T1000 (cell line): ENCODE data around the gene SENP1.
"Not testable (repeated sequence)": the region's sequence is repeated elsewhere in the genome, so short reads cannot be mapped to it uniquely, and the experiment has no call there.

Experiments
- DNase-seq: peaks from one replicate; lab custom pipeline; 2025; ENCODE audit warnings: mixed read lengths; lab: John Stamatoyannopoulos, UW

Gene SENP1

GRCh38 chr12:48105867-48106680 is at the start of gene SENP1:
SENP1 (minus strand) TSS chr12:48106079; CDS start chr12:48101472, 4,607 bp downstream.
- DNase-seq = peak; percentile 87

GRCh38 chr12:48151103-48151771 is 45.4 kb upstream of the SENP1 start:
- no peak for DNase-seq

GRCh38 chr12:48145981-48146380 is 40.1 kb upstream of the SENP1 start:
- no peak for DNase-seq

- DNase-seq = no peak
These were observed 38.0 kb upstream of the SENP1 start for GRCh38 chr12:48143898-48144297.

- DNase-seq = no peak
These were observed 37.2 kb upstream of the SENP1 start for GRCh38 chr12:48142818-48143674.

GRCh38 chr12:48135027-48135426 is 29.1 kb upstream of the SENP1 start:
- DNase-seq = no peak

- DNase-seq = no peak
These were observed 26.9 kb upstream of the SENP1 start for GRCh38 chr12:48132826-48133225.

- no peak for DNase-seq
These were observed 25.6 kb upstream of the SENP1 start for GRCh38 chr12:48131517-48131916.

GRCh38 chr12:48129376-48129775 is 23.5 kb upstream of the SENP1 start:
- DNase-seq = no peak

- DNase-seq = no peak
These were observed 22.9 kb upstream of the SENP1 start for GRCh38 chr12:48128800-48129199.

GRCh38 chr12:48126953-48127630 is 21.2 kb upstream of the SENP1 start:
- DNase-seq = no peak

- no peak for DNase-seq
These were observed 20.1 kb upstream of the SENP1 start for GRCh38 chr12:48125985-48126384.

- DNase-seq = not testable (repeated sequence)
These were observed 19.7 kb upstream of the SENP1 start for GRCh38 chr12:48125542-48125941.

- no peak for DNase-seq
These were observed 17.3 kb upstream of the SENP1 start for GRCh38 chr12:48123169-48123568.

GRCh38 chr12:48122065-48122834 is 16.4 kb upstream of the SENP1 start:
- DNase-seq = no peak

GRCh38 chr12:48121522-48121921 is 15.6 kb upstream of the SENP1 start:
- no peak for DNase-seq

- DNase-seq = no peak
These were observed 13.9 kb upstream of the SENP1 start for GRCh38 chr12:48119834-48120195.

- DNase-seq = peak; percentile 77
These were observed 13.4 kb upstream of the SENP1 start, which contains the start of gene PFKM for GRCh38 chr12:48119078-48119833. PFKM (plus strand) TSS chr12:48119364; CDS start chr12:48122775, 3,411 bp downstream.

- DNase-seq = no peak
These were observed 12.5 kb upstream of the SENP1 start for GRCh38 chr12:48118284-48118871.

- no peak for DNase-seq
These were observed 10.1 kb upstream of the SENP1 start for GRCh38 chr12:48115957-48116356.
